Measurements from ENCODE around the gene SMG7. TPM values are rescaled to one million over a fixed set of nuclear protein-coding genes. Genes with fewer than 3 reads are reported as not detected.

Gene SMG7
- total RNA-seq, 1 donor from 2014 or later, result 40.2 TPM

Other genes with a start within 250 kb of the SMG7 start
- 1.9 TPM for gene NMNAT2, start 54.1 kb upstream of the SMG7 start, total RNA-seq
- 4.5 TPM for gene NCF2, start 118.0 kb downstream of the SMG7 start, total RNA-seq
- 49.8 TPM for gene ARPC5, start 163.3 kb downstream of the SMG7 start, total RNA-seq
- gene APOBEC4, start 180.8 kb downstream of the SMG7 start, total RNA-seq, result not detected